Stimulated activated CD8-positive, alpha-beta memory T cell treated with anti-CD3 and anti-CD28 coated beads, Interleukin-2, amount 100 ng/mL, for 1 hour (primary cell): ENCODE data around the gene BTBD3.

ENCODE experiments used
- DNase-seq, 2 donors: peaks; one replicate each; pipeline ENCODE4 v3.0.0-alpha.2; 2020; ENCODE audit warnings: low read depth in 2 of 2

BTBD3 gene

DNA sequence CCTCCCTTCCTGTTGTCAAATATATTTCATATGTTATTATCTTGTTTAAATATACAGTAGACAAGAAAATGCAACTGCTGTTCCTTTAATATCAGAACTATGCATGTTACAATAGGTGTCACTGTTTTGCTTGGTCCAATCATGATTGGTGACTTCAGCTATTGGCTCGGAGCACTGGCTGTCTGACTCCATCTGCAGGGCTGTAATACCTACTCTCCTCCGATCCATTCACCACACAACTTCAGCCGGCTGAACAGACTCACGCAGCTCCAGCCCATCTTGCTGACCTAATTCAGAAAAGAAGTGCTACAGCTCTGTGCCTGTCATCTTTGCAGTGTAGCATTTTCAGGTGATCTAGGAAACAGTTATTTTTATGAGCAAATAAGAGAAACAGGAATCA, at the start of gene BTBD3:
Gene BTBD3 (plus strand): TSS at position 231 of the 400 bp plus-strand sequence. CDS start 383 bp downstream, outside the sequence.
- no peak for DNase-seq

DNA sequence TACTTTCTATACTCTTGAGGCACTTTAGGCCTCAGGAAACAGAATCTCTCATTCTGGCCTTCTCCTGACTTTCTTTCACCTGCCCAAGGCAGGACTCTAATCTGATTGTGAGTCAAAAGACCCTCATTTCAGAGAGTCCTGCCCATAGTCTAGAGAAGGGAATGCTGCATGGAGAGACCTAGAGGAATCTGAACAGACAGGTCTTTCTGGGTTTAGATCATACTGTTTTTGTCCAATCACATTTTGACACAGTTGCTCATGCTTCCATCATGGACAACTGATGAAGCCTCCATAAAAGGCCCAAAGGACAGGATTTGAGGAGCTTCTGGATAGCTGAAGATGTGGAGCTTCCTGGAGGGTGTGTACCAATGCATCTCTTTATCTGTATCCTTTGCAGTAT, 48.1 kb upstream of the BTBD3 start:
- DNase-seq = no peak

DNA sequence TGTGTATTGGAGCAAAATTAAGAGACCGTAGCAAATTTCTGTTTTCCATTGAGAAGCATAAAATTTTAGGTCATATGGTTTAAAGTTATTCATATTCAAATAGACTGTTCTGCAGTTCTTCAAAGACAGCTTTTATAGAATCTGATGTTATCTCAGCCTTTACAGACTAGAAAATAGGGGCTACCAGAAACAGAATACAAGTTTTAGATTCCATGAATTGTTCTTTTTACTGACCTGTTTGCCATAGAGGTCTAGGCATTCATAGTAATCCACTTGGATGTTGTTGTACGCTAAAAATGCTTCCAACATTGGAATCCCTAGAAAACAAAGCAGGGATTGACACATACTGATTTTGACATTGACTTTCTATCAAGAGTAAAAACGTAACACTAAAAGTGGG, 47.3 kb upstream of the BTBD3 start:
- DNase-seq = no peak

DNA sequence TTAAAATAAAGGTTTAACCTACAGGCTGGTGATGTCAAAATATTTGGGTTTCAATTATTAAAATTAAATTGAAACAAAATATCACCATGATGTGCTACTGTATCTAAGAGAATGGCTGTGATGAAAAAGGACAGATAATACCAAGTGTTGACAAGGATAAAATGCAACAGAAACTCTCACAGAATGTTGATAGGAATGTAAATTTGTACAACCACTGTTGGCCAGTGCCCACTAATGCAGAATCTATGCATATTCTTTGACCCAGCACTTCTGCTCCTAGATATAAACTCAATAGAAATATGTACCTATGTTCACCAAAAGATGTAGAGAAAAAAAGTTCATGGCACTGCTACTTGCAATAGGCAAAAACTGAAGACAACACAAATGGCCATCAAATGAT, 41.1 kb upstream of the BTBD3 start:
- no peak for DNase-seq

DNA sequence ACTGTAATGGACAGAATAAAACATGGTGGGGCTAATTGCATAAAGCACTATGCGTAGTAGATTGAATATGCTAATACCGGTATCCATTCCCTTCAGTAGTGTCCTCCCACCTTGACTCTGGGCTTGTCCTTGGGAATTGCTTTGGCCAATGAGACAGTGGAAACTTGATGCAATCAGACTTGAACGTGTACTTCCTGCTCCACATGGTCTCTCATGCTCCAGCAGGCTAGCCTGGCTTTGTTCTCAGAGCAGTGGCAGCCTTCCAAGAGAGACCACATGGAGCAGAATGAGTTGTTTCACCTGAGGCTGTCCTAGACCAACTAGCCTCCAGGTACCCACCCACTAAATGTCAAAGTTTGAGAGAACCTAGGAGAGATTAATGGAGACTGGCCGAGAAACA, 37.0 kb upstream of the BTBD3 start:
- no peak for DNase-seq

DNA sequence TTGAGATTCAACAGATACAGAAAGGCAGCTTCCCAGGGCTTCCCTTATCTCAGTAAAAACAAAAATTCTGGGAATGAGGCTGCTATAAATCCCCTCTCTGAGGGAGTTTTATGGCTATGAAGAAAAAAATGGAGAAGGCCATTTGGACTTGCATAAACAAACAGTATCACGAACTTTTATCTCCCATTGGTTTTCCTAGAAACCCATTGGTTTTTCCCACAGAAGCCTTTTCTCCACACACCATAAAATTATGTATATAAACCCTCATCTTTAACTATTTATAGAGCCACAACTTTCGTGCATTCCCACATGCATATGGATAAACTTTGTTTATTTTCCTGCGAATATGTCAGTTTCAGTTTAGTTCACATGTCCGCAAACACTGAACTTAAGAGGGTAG, 36.2 kb upstream of the BTBD3 start:
- DNase-seq = no peak

DNA sequence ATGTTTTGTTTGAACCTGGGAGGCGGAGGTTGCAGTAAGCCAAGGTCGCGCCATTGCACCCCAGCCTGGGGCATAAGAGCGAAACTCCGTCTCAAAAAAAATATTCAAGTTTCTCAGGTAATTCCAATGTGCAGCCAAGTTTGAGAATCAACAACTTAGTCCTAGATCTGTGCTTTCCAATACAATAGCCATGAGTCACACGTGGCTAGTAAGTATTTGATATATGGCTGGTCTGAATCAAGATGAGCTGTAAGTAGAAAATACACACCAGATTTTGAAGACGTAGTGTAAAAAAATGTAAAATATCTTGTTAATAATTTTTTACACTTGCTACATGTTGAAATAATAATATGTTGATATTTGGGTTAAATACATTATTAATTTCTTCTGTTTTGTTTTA, 35.0 kb upstream of the BTBD3 start:
- no peak for DNase-seq

DNA sequence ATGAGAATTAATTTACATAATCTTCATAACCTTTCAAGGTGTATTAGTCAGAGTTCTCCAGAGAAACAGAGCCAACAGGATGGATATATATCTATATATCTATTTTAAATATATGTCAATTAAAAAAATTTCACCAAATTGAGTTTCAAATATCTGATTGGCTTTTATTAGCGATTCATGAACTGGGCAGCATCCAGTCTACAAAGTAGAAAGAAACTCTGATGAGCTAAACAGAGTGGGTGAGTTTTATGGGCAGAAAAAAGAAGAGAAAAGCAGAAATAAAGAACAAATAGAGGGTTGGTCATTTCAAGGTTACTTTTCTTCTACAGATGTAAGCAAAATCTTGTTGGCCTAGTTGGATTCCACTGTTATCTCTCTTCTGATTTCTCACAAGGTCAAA, 29.0 kb upstream of the BTBD3 start:
- DNase-seq = no peak

DNA sequence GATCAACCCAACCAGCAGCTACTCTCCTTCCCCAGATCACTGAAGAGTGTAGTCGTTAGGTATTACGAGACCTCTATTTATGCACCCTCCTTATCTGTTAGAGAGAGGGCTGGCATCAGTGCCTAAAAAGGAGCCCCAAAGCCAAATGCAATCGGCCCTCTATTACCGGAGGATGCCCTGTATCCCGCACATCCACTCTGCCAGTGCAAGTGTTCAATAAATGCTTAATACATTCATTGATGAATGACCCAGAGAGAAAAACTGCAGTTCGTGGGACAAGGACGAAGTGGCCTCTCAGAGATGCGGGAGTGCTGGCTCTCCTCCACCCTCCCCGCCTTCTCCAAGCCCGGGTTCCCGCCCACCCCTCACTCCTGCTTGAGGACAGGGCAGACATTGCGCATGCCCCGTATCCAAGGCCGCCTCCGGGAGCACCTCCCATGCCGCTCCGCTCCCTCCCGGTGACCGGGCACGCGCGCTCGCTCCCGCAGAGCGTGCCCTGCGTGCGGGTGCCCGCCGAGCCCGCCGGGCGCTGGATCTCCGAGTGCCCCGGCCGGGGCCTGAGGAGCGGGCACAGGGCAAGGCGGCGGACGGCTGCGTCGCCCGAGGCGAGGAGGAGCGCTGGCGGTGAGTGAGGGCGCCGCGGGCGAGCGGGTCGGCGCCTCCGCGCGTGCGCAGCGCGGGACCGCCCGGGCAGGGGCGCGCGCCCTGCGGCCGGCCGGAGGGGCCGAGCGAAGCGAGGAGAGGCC, 27.2 kb upstream of the BTBD3 start:
- DNase-seq = peak in 1 of 2 donors; percentile 4

DNA sequence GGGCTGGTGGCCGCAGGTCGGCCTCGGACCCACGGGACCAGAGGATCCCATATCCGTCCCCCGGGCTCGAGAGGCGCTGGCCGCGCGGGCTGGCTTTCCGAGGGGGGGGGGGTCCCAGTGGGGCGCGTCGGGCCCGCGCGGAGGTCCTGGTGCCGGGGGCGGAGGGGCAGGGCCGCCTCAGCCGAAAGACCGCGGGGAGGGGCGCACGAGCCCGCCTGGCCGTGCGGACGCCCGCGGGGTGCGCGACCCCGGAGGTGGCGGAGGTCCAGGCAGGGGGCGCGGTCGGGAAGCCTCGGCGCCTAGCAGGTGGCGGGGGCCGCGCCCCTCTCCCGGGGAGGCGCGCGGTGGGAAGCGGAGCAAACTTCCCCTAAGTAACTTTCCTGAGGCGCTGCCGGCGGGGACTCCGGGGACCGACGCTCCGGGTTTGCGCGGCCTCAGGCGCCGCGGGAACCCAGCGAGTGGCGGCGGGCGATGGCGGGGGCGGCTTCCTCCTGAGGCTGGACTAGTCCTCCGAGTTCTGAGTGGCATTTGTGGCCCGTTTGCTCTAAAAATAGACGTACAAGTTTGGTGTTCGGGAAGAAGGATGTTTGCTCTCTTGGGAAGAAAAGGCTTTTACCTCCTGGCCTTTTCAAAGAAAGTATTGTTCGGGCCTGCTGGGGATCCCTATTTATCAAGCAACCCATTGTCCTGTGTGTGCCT, 26.5 kb upstream of the BTBD3 start:
- DNase-seq = no peak

DNA sequence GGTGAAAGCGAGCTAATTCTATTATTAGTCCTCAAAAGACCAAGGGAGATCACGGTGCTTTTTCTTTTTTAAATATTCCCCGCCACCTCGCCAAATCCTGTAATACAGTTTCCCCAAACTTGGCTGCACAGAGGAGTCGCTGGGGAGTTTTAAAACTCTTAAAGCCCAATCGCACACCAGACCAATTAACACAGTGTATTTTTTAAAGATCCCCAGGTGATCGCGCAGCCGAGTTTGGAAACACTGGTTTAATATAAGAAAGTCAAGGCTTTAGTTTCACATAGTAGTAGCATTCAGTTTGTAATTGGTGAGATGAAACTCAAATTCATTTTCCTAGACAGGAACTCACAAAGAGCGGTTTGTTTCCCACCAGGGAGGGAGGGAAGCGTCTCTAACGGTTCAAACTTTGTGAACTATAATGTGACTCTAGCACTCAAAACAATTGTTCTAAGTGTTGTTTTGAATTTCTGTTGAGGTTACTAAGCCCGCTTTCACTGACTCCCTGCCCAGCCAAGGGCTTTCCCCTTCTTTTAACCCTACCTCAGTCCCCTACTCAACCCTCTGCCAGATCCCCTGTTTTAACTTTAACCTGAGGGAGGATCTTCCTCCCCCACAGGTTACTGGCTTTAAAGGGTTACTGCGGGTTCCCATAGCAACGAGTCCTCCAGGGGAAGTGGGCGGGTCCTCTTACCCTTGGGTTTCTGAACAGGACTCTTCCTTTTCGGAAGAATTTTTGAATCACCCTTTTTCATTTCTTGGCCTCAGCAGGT, 25.7 kb upstream of the BTBD3 start:
- no peak for DNase-seq

DNA sequence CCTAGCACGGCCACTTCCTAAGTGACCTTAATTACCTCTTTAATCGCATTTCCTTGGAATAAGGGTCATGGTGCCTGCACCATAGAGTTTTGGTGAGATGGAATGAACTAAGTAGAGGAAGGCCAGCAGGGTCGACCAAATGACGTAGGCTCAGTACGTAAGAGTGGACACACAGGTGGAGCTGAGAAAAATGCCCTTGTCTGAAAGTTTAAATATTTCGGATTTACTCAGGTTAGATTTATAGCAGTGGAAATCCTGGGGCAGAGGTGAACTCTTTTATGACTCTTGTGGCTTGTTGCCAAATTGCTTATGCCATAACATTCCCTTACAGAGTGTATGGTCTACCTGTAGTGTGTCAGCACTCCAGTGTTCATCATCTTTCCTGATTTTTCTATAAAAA, 23.6 kb upstream of the BTBD3 start:
- DNase-seq = no peak

DNA sequence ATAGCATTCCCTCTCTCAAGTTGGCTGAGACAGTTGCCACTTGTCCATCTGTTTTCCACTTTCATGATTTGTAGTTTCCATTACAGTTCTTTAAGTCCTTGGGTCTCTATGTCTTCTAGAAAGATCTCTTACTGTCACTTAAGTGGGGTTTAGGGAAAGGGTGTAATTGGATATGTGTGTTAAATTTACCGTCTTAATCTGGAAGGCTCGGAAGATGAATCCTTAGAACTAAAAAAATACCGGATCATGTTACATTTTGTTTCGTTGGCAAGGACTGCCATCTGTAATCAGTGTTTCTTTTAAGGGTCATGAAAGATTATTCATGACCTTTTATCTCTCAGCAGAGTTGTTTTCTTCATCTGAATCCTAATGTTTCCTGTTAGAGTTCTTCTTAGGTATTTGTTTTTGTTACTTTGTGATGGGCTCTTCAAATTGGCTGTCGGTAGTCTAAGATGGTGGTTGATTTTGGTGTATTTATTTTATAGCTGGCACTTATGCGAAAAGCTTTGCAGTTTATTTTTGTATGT, 21.8 kb upstream of the BTBD3 start:
- no peak for DNase-seq

DNA sequence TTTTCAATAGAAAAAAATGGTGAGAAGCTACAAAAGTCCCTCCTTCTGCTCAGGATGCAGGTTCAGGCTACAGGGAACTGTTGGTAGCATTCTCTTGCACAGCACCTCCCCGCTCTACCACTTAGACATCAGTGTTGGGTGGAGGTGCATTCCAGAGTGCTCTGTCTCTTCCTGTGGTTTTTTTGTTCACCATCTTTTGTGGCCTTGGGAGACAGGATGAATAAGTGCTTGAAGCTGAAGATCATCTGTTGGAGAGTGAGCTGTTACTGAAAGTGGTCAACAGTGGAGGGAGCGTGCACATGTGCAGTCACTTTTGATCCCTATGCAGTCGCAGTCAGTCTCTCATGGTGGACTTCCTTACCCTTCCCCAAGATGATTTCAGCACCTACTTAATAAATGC, 16.6 kb upstream of the BTBD3 start:
- DNase-seq = no peak

DNA sequence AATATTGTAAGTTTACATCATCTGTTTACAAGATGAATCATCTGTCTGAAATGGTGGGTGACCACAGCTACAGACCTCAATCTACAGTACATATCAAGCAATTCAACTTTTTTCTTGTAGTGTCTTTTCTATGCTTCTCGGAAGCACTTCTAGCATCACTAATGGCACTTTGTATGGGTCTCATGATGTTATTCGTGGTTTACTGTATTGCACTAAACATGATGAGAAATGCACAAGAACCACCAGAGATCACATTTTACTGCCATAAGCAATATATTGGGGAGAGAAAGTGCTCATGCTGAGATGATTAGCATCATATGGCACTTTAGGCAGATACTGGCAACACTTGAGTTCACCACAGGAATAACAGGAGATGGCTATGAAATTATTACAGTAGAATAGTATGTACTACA, 15.4 kb upstream of the BTBD3 start:
- DNase-seq = no peak

DNA sequence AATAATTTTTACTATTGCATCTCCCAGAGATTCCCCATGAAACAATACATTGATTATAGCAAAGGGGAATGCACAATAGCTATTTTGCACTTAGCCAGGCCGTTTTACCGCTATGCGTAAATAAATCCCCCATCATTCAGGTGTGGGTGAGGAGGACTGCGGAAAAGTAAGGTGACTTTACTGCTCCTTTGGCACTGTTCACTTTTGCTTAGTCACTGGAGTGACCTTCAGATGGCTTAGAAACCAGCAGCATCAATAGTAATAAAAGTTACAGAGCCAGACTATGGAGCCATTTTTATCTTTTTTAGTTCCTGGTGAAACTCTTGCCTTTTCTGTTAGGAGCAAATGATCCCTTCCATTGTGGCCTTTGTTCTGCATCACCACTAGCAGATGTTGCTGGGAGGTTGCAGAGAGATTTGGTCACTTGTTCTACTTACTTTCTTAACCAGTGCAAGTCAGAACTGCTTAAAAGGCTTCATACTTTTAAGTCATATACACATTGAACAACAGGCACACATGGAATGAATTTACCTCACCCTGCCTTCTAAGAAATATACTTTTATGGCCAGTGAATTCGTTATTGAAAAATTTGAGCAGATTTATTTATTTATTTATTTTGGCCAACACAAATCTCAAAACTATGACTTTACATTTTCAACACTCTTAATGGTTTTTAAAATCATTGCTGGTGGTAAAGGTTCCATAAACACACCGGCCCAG, 12.1 kb upstream of the BTBD3 start:
- DNase-seq = no peak

DNA sequence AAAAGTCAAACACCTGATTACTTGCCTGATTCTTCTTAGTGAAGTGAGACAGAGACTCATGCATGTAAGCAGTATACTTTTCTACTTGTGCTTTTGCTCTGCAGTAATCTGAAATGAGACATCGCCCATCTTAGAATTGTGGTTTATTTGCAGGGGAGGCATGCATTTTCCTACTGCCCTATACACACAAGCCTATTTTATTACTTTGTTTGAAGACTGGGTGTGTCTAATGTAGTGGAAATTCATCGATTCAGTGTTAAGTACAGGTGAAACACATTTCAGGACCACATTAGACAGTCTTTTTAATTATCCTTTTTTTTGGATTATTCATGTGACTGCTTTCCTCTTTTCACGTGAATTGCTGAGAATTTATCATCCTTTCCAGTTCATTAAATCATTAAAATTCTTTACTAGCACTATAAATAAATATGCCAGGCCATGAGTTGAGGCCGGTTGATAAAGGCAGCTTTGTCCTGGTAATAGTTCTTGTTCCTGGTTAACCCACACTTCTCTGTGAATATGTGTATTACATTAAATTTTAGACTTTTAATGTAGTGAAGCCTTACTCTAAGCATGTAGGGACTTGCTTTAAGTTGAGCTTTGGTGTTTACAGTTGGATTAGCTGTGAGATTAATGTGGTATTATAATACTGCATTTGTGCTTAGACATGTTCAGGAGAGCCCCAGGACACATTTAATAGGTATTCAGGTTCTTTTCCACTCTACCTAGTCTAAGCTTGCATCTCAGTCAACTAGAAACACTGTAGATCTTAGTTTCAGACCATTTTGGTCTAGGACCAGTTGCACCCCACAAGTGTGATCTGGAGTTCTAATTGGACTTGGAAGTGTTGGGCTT, 10.8 kb upstream of the BTBD3 start:
- DNase-seq = no peak

DNA sequence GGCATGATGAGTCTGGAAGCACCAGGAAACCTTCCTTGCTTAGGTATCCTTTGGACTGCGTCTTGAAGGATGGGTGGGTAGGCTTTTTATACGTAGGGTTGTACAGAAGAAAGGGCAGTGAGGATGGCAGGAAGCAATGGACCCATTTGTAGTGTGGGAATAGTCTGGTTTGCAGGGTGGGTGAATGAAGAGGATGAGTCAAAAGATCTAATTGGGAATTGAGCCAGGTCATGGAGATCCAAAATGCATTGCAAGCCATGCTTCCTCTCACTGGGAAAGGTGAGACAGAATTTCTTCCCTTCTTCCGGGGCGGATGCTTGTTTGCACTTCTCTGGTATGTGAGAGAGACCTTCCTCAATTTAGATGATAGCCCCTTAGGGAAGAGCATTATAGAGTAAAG, 10.1 kb upstream of the BTBD3 start:
- no peak for DNase-seq

DNA sequence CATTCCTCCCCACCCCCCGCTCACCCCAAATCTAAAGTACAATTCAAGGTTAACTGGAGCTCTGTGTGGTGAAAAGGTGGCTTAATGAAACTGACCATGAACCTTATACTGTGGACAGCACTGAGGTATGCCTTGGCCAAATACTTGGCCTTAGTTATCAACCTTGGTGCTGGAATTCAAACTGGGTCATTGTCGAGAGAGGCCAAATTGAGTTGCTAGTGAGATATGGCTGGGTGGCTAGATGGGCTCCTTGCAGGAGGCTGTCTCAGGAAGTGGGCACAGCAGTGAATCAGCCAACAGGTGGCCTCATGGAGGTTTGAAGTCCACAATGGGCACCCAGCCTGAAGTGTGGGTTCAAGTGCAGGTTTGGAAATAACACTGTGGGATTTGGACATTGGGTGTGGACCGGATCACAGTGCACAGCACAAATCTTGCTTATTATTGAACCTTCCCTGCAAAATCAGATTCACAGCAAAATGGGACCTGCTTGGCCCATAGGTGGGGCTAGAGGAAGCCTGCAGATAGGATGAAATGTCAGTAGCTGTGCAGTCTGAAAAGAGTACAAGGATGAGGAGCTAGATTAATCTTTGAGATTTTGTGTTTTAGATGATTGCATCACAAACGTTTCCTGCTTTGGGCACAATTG, 5.6 kb upstream of the BTBD3 start:
- DNase-seq = no peak

DNA sequence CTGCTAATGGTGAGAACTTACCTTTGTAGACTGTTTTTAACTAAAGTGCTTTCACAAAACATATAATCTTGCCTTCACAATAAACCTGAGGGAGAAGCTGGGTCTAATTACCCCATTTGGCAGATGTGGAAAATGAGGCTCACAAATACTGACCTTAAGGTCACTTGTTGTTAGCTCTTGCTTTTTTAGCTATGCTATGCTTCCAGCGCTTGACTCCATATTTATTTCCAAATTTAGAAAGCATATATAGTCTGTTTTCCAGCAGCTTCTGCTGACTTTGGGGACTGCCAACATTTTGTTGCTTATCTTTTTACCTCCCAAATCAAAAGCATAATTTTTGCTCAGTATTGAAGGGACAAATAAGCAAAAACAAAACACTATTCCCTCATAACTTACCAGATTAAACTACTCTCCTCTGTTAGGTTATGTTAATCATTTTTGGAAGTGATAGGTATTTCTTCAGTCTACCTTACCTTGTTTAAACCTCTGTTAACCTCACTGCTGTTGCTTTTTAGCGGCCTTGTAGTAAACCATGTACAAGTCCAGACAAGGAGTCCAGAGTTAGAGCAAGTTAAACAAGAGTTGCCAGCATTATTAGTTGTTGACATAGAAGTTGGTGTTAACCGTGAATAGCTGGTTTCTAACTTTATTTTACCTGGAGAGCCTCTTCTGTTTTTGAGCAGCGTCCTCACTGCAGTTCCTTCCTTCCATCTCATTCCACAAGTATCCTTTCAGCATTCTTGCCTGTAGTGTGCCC, 4.9 kb upstream of the BTBD3 start:
- DNase-seq = no peak
